ENCODE data around the gene PLXDC2. TPM values are rescaled to one million over a fixed set of nuclear protein-coding genes. Genes with fewer than 3 reads are reported as not detected.
"Not testable (repeated sequence)": the region's sequence is repeated elsewhere in the genome, so short reads cannot be mapped to it uniquely, and the experiment has no call there.

The PLXDC2 gene
- total and polyA plus RNA-seq, 8 donors = 2.1 to 57.2 (median 11.2) TPM

- Histone ChIP-seq H3K27me3 (no peaks in the 10 kb centered on the region), H3K36me3 (no peaks in the 10 kb centered on the region), H3K9me3 (no peaks in the 10 kb centered on the region), H3K4me1 (no peaks in the 10 kb centered on the region), H3K4me3 (no peak overlapping the region), H3K27ac (no peak overlapping the region)
- intact Hi-C loops (cut with DNase I; ENCODE audit: low total_unique reads) = no loop called here
- no peak for DNase-seq
- 72 to 78% (median 77%) methylated on average over 6 of the region's 6 CpGs for WGBS, 5 donors
- TF ChIP-seq EP300 (IDR thresholded peaks at IDR 0.05) = no peak
- no peak for TF ChIP-seq CTCF (IDR thresholded peaks at IDR 0.05)
- TF ChIP-seq POLR2AphosphoS5 (IDR thresholded peaks at IDR 0.05) = no peak
- no peak for TF ChIP-seq POLR2A (IDR thresholded peaks at IDR 0.05)
Observed at GRCh38 chr10:20195076-20195475, 378.8 kb downstream of the PLXDC2 start.

DNA sequence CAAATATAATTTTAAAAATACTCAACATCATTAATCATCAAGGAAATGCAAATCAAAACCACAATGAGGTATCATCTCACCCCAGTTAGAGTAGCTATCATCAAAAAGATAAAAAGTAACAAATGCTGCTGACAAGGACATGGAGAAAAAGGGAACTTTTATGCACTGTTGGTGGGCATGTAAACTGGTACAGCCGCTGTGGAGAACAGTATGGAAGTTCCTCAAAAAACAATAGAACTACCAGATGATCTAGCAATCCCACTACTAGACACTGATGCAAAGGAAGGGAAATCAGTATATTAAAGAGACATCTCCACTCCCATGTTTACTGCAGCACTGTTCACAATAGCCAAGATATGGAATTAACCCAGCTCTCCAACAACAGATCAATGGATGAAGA is 384.5 kb downstream of the PLXDC2 start:
- no peaks in the 10 kb centered on the region for H3K9me3 ChIP-seq

GRCh38 chr10:20202337-20202736 is 386.1 kb downstream of the PLXDC2 start:
- 79 to 91% (median 85%) methylated on average over 4 of the region's 4 CpGs for WGBS, 5 donors
- no peaks in the 10 kb centered on the region for H3K4me1 ChIP-seq
- H3K4me3 ChIP-seq = no peak overlapping the region
- intact Hi-C loops (cut with DNase I; ENCODE audit: low total_unique reads) = no loop called here
- no peaks in the 10 kb centered on the region for H3K9me3 ChIP-seq
- H3K27ac ChIP-seq = no peak overlapping the region
- no peaks in the 10 kb centered on the region for H3K27me3 ChIP-seq
- no peak for DNase-seq
- TF ChIP-seq POLR2AphosphoS5 (IDR thresholded peaks at IDR 0.05) (no peak), EP300 (IDR thresholded peaks at IDR 0.05) (no peak), POLR2A (IDR thresholded peaks at IDR 0.05) (no peak), CTCF (IDR thresholded peaks at IDR 0.05) (no peak)
- H3K36me3 ChIP-seq = no peaks in the 10 kb centered on the region

More for the DNA sequence above, 384.5 kb downstream of the PLXDC2 start:
- Histone ChIP-seq H3K36me3 (no peaks in the 10 kb centered on the region), H3K4me1 (no peaks in the 10 kb centered on the region), H3K27me3 (no peaks in the 10 kb centered on the region), H3K4me3 (no peak overlapping the region), H3K27ac (no peak overlapping the region)
- no peak for TF ChIP-seq EP300 (IDR thresholded peaks at IDR 0.05)
- no peak for TF ChIP-seq POLR2AphosphoS5 (IDR thresholded peaks at IDR 0.05)
- no peak for TF ChIP-seq CTCF (IDR thresholded peaks at IDR 0.05)
- TF ChIP-seq POLR2A (IDR thresholded peaks at IDR 0.05) = no peak
- no peak for DNase-seq
- WGBS, 5 donors = 78 to 94% (median 88%) methylated on average over 1 of the region's 1 CpG
- intact Hi-C loops (cut with DNase I; ENCODE audit: low total_unique reads) = no loop called here

- no peaks in the 10 kb centered on the region for H3K36me3 ChIP-seq
Observed at GRCh38 chr10:20207653-20208052, 391.4 kb downstream of the PLXDC2 start.

GRCh38 chr10:20209098-20209497 is 392.9 kb downstream of the PLXDC2 start:
- H3K9me3 ChIP-seq; DNase-seq; H3K27ac ChIP-seq; H3K4me3 ChIP-seq; H3K36me3 ChIP-seq; H3K4me1 ChIP-seq; intact Hi-C loops (cut with DNase I; ENCODE audit: low total_unique reads); H3K27me3 ChIP-seq: not testable (repeated sequence)
- WGBS, 5 donors = 89 to 96% (median 95%) methylated on average over 7 of the region's 7 CpGs

More at GRCh38 chr10:20207653-20208052, 391.4 kb downstream of the PLXDC2 start:
- Histone ChIP-seq H3K4me1 (no peaks in the 10 kb centered on the region), H3K27ac (no peak overlapping the region), H3K9me3 (peaks cover 0 to 4% (median 0%) of the 10 kb centered on the region in 4 donors), H3K4me3 (no peak overlapping the region), H3K27me3 (no peaks in the 10 kb centered on the region)
- TF ChIP-seq EP300 (IDR thresholded peaks at IDR 0.05) (no peak), POLR2AphosphoS5 (IDR thresholded peaks at IDR 0.05) (no peak), CTCF (IDR thresholded peaks at IDR 0.05) (no peak), POLR2A (IDR thresholded peaks at IDR 0.05) (no peak)
- intact Hi-C loops (cut with DNase I; ENCODE audit: low total_unique reads) = no loop called here
- no peak for DNase-seq
